Glomerular visceral epithelial cell (primary cell): ENCODE measurements around the gene RYR1.
A peak's percentile ranks its signal among the peaks of the same experiment; 100 is the strongest.

Experiments
- DNase-seq: peaks from one replicate; pipeline ENCODE4 v3.0.0-alpha.2; 2016; ENCODE audit errors: extremely low spot score

RYR1 gene

DNA sequence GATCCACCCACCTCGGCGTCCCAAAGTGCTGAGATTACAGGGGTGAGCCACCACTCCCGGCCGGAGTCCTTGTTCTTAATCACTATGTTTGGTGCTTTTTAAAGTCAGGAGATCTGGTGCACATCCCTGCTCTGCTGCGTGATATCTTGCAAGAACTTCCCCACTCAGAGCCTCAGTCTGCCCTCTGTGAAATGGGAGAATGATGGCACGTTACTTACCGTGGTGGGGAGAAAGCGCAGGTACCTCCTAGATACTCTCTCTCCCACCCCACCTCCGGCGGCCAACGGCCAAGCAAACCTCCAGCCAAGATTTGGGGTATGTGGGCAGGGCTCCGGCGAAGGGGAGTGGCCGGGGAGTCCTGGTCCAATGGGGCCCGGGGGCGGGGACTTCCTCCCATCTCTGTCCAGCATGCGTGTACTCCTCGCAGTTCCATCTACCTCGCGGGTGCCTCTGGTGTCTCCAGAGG lies at the start of gene RYR1:
TSS of gene RYR1 (plus strand) at position 424 of the 466 bp plus-strand sequence. CDS start 139 bp downstream, outside the sequence.
- no peak for DNase-seq

DNA sequence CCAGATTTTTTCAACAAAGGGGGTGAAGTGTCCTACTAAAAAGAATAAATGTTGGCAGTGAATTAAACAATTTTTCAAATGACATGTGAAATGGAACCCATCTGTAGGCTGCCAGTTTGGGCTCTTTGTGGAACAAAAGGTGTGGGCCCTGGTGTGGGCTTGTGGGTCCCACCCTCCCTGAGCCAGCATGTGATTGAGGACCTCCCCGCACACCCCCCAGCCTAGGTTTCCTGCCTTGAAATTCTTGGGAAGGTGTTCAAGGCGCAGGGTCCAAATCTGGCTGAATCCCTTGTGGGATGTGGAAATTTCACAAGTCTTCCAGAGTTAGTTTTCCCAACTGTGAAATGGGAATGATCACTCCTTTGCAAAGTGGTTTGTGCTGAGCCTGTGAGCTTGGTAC lies 49.7 kb upstream of the RYR1 start:
- DNase-seq: no peak

GRCh38 chr19:38384209-38385027 lies 49.1 kb upstream of the RYR1 start:
- no peak for DNase-seq

DNA sequence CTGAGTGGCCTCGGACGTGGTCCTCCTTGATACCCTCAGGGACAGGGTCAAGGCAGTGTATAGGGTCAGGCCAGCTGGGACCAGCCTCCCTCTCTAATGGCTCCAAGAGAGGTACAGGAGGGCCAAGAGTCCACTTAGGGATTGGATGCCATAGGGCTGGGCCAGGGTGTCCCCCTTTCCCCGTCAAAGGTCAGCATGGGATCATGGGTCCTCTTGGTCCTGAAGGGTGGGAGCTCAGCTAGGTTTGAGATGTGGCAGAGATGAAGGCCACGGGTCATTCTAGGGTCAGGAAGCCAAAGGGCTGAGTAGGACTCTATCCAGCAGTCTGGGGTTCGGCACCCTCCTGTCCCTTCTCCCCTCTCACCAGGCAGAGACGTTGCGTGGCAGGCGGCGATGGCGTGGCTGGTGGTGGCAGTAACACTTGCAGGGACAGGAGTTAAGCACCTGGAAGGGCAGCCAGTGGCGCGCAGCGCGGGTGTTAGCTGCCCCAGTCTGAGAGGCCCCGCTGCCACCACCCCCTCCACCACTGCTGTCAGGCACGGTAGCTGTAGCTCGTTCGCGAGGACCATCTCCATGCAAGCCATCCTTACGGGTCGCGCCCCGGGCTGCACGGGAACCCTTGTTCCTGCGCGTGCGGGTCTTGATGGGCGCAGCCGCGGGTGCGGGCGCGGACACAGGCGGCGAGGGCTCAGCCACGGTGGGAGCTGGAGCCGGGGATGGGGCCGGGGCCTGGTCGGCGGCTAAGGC lies 48.3 kb upstream of the RYR1 start:
- DNase-seq: no peak

DNA sequence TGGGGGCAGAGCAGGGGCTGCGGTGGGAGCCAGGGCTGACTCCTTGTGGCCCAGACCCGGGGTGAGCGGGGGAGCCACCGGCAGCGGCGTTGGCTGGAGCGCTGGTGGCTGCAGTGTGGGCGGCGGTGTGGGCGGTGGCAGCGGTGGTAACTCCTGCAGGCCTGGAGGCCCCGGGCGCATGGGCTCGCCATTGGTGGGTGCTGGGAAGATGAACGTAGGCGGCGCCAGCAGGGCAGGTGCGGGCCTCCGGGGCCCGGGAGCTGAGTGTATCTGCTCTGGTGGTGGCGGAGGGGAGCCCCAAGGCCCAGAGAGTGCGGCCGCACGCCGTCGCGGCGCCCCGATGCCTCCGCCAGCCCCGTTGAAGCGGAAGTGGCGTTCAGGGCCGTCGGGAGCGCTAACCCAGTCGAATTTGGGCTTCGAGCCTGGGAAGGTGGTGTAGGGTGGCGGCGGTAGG lies 47.7 kb upstream of the RYR1 start:
- no peak for DNase-seq

DNA sequence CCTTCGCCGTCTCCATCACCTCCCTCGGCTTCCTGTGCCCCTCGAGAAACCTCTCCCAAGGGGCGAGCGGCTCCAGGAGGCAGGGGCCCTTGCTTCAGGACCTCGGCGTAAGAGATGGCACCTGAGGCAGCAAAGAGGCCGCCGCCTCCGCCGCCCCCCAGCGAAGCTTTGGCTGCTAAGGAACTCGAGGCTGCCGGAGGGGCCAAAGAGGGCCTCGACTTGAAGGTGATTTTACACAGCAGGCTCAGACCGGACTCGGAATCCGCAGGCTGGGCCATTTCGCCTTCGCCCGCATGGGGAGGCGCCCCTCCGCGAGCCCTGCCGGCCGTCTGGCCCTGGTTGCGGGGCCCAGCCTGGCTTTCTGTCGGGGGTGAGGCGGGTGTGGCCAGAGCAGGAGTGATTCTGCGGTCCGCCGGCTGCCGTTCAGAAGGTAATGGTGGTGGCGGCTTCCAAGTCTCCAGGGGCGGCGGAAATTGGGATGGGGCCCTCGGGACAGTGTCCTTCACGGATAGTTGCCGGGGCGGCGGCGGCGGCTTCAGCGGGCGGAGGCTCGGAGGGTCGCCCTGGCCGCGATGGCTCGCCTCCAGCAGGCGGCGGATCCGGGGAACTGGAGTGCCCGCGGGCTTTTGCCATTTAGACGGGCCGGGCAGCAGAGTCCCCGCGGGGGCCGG lies 47.1 kb upstream of the RYR1 start:
- no peak for DNase-seq

GRCh38 chr19:38386971-38387549 lies 46.4 kb upstream of the RYR1 start:
- no peak for DNase-seq

DNA sequence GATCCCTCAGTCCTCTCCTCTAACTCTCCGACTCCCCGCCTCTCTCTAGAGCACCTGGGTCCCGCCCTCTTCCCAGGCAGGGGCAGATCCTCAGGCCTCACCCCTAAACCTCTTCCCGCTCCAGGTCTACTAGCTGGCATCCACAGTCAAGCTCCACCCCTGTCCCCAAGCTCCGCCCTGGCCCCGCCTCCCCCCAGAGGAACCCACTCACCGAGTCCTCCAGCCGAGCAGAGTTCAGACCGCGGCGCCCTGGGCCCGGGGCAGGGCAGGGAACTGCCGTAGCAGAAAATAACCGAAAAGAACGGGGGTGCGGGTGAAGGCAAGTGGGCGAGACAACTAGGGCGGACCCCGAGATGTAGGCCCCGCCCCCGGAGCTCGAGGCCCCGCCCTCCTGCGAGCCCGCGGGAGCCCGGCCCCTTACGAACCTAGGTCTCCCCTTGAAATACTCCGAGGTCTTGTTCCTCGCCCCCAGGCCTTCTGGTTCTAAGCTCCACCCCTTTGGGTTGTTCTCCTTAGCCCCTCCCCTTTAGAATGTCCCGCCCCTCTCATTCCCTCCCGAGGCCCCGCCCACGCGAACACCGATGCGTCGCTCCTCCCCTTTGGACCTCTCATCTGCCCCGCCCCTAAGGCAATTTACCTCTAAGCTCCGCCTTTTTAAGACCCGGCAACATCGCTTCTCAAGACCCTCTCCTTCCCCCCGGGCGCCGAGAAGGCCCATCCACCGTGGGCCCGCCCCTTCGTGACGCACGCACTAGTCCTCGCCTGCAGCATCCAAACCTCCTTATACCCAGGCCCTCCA lies 45.7 kb upstream of the RYR1 start, which contains the start of gene GGN:
TSS of gene GGN (minus strand) at position 485 of the 799 bp plus-strand sequence. CDS start 773 bp downstream, outside the sequence.
- DNase-seq: peak; percentile 93

DNA sequence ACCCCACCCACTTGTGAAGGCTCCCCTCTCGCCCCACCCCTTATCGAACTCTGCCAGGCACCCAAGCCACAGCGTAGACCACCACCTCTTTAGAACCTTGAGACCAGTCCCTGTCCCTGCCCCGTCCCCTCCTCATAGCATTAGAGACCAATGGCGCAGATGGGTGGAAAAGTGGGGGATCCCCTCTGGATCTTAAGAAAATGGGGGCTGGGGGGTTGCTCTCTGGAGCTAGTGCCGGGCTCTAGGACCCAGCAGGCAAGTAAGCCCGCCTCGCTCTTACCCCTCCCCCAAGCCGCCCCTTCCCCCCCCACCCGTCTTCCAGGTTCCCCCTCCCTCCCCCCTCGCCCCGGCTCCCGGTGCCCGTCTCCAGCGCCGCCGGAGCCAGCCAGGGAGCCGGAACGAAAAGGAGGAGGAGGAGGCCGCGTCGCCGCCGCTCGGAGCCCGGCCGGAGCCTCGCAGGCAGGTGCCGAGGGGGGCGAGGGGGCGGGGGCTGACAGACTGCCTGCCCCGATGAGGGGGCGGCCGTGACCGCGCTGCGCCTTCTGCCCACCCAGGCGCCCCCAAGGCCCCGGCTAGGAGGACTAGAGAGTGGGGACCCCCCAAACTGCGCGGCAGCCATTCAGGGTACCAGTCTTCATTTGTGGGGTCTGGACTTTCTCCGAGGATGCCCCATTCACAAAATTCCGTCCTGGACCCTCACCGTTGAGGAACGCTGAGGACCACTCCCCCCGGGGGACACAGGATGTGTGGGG lies 45.0 kb upstream of the RYR1 start, which contains the start of gene SPRED3:
TSS of gene SPRED3 (plus strand) at position 349 of the 752 bp plus-strand sequence. CDS start 1,606 bp downstream, outside the sequence.
- peak; percentile 71 for DNase-seq

- peak; percentile 76 for DNase-seq
Measured at GRCh38 chr19:38389101-38389925, 44.2 kb upstream of the RYR1 start.

GRCh38 chr19:38389957-38390924 lies 43.2 kb upstream of the RYR1 start:
- DNase-seq: no peak

DNA sequence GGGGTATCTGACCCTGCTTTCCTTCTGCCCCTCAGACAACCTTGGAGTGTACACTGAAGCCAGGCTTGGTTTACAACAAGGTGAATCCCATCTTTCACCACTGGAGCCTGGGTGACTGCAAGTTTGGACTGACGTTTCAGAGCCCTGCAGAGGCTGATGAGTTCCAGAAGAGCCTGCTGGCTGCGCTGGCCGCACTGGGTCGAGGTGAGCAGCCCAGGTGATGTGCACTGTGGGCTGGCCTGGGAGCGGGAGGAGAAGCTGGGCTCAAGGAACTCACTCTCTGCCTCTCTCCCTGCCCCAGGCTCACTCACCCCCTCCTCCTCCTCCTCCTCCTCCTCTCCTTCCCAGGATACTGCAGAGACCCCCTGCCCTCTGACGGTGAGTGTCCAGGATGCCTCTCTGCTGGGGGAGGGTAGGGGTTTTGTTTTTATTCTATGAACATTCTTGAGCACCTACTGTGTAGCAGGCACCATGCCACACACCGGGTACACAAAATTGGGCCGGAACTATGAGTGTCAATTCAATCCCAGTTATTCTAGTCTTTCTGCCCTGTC lies 41.5 kb upstream of the RYR1 start:
- DNase-seq: no peak

GRCh38 chr19:38392707-38393308 lies 40.7 kb upstream of the RYR1 start:
- peak; percentile 31 for DNase-seq

- DNase-seq: no peak
Measured at GRCh38 chr19:38394488-38394887, 39.0 kb upstream of the RYR1 start.

- no peak for DNase-seq
Measured at GRCh38 chr19:38395381-38396114, 37.9 kb upstream of the RYR1 start.

DNA sequence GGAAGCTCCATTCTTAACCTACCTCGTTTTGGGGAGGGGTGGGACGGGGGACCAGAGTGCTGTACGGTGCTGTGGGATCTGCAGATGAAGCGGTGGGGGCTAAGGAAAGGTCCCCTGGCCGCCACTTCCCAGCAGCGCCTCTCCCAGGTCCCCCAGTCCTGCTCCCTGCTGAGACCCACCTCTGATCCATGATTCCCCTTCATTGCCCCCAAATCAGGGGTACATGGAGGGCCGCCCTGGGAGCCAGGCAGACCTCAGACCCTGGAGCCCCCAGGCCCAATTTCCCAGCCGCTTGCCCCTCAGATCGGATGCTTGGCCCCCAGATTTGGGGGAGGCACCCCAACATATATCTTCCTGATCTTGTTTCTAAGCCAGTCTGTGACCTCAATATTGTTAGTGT lies 34.4 kb upstream of the RYR1 start:
- DNase-seq: no peak
